Measurements from ENCODE around the gene UEVLD.

Gene UEVLD

DNA sequence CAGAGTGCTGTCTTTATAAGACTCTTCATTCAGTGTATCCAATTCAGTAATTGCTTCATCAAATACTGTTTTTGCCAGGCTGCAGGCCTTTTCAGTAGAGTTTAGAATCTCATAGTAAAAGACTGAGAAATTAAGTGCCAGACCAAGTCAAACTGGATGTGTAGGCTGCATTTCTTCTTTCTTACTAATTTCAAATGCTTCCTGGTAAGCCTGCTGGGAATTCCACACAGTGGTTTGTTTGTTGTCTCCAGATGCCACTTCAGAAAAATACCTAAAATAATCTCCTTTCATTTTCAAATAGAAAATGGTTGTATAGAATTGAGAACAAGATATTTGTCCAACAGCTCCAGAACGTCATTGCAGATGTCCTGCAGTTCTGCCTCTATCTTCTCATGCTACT lies 98.2 kb downstream of the UEVLD start:
- Histone ChIP-seq H3K9ac (ENCODE audit: low read length) (no peak overlapping the region), H2BK5ac (ENCODE audit: low read depth, low read length, poor library complexity) (no peak overlapping the region), H3K79me1 (ENCODE audit: low read length) (no peaks in the 10 kb centered on the region), H4K12ac (ENCODE audit: low read depth, low read length) (no peak overlapping the region), H2AK5ac (ENCODE audit: low read length) (no peak overlapping the region), H2BK12ac (ENCODE audit: low read length) (no peak overlapping the region), H3K27me3 (ENCODE audit: insufficient read depth, low read length) (no peaks in the 10 kb centered on the region), H3K4me2 (ENCODE audit: low read length) (no peak overlapping the region), H3K23ac (ENCODE audit: low read length) (no peak overlapping the region), H3K4me1 (ENCODE audit: control insufficient read depth in 1 of 2, insufficient read depth in 2 of 2, low read length in 2 of 2) (peaks cover 9% of the 10 kb centered on the region in 2 experiments), H3K14ac (ENCODE audit: low read length) (no peak overlapping the region), H3K4ac (ENCODE audit: low read depth, low read length) (no peak overlapping the region), H4K8ac (ENCODE audit: low read depth, low read length) (no peak overlapping the region), H3K18ac (ENCODE audit: low read length) (no peak overlapping the region), H2BK120ac (ENCODE audit: insufficient read depth, low read length, poor library complexity) (no peak overlapping the region), H3K4me3 (ENCODE audit: low read depth, low read length) (no peak overlapping the region), H4K91ac (ENCODE audit: low read depth, low read length) (peak overlapping the region; percentile 2), H2AFZ (ENCODE audit: insufficient read depth, low read length, poor library complexity) (no peak overlapping the region), H3K36me3 (ENCODE audit: control insufficient read depth in 1 of 2, insufficient read depth in 2 of 2, low read length in 2 of 2) (peaks cover 8 to 10% of the 10 kb centered on the region in 2 experiments), H3K79me2 (ENCODE audit: control insufficient read depth, insufficient read depth, low read length, poor library complexity) (no peaks in the 10 kb centered on the region), H3K9me3 (ENCODE audit: insufficient read depth, low read depth, low read length) (no peaks in the 10 kb centered on the region), H3K27ac (ENCODE audit: low read depth, low read length) (peak overlapping the region; percentile 16)
- no CpG with 5 or more reads among the region's 1 CpG for WGBS (ENCODE audit: extremely low coverage, insufficient coverage, insufficient read length)
- peak; percentile 65 to 85 for DNase-seq

- H3K4me3 ChIP-seq (ENCODE audit: low read depth, low read length): no peak overlapping the region
- no peak overlapping the region for H4K8ac ChIP-seq (ENCODE audit: low read depth, low read length)
- no peak overlapping the region for H2AK5ac ChIP-seq (ENCODE audit: low read length)
- no peak overlapping the region for H3K9ac ChIP-seq (ENCODE audit: low read length)
- no peak overlapping the region for H4K12ac ChIP-seq (ENCODE audit: low read depth, low read length)
- no peak overlapping the region for H3K4ac ChIP-seq (ENCODE audit: low read depth, low read length)
- H3K27ac ChIP-seq (ENCODE audit: low read depth, low read length): no peak overlapping the region
- H3K79me1 ChIP-seq (ENCODE audit: low read length): no peaks in the 10 kb centered on the region
- H2BK120ac ChIP-seq (ENCODE audit: insufficient read depth, low read length, poor library complexity): no peak overlapping the region
- H3K79me2 ChIP-seq (ENCODE audit: control insufficient read depth, insufficient read depth, low read length, poor library complexity): no peaks in the 10 kb centered on the region
- H2AFZ ChIP-seq (ENCODE audit: insufficient read depth, low read length, poor library complexity): no peak overlapping the region
- H3K23ac ChIP-seq (ENCODE audit: low read length): no peak overlapping the region
- H3K14ac ChIP-seq (ENCODE audit: low read length): no peak overlapping the region
- no peak overlapping the region for H2BK5ac ChIP-seq (ENCODE audit: low read depth, low read length, poor library complexity)
- WGBS (ENCODE audit: extremely low coverage, insufficient coverage, insufficient read length): no CpG with 5 or more reads among the region's 8 CpGs
- no peak overlapping the region for H2BK12ac ChIP-seq (ENCODE audit: low read length)
- H3K27me3 ChIP-seq (ENCODE audit: insufficient read depth, low read length): no peaks in the 10 kb centered on the region
- peaks cover 5 to 6% of the 10 kb centered on the region in 2 experiments for H3K4me1 ChIP-seq (ENCODE audit: control insufficient read depth in 1 of 2, insufficient read depth in 2 of 2, low read length in 2 of 2)
- no peak overlapping the region for H3K18ac ChIP-seq (ENCODE audit: low read length)
- no peak for DNase-seq
- no peak overlapping the region for H4K91ac ChIP-seq (ENCODE audit: low read depth, low read length)
- no peak overlapping the region for H3K4me2 ChIP-seq (ENCODE audit: low read length)
- H3K36me3 ChIP-seq (ENCODE audit: control insufficient read depth in 1 of 2, insufficient read depth in 2 of 2, low read length in 2 of 2): peaks cover 18 to 21% of the 10 kb centered on the region in 2 experiments
- no peaks in the 10 kb centered on the region for H3K9me3 ChIP-seq (ENCODE audit: insufficient read depth, low read depth, low read length)
These were observed 102.5 kb downstream of the UEVLD start for GRCh38 chr11:18485913-18486528.
